OCI-LY3 (cell line): ENCODE data around the gene OTX1.

ENCODE experiments used
- H2AFZ ChIP-seq: fragments of 200-600, 300-600 bp; shearing (Covaris generic); 2 replicates; pipeline ENCODE4 v1.6.0; 2014; ENCODE audit warnings: antibody characterized with exemption, low read depth, low read length
- H3K27ac ChIP-seq: fragments of 200-600, 300-600 bp; sonication (generic); 2 replicates; pipeline ENCODE4 v1.5.1; 2014; ENCODE audit warnings: mild to moderate bottlenecking, low read length, moderate library complexity, mixed read lengths
- H3K27me3 ChIP-seq: fragments of 200-600, 300-600 bp; sonication (generic); 2 replicates; pipeline ENCODE4 v1.6.1; 2014; ENCODE audit warnings: low read depth, low read length, mixed read lengths
- H3K36me3 ChIP-seq: fragments of 200-600, 300-600 bp; sonication (generic); replicated peaks from 2 replicates; pipeline ENCODE3; 2014; ENCODE audit warnings: low read depth, low read length, mixed read lengths
- H3K4me1 ChIP-seq: fragments of 300-600, 200-600 bp; sonication (generic); 2 replicates; pipeline ENCODE4 v1.6.1; 2014; ENCODE audit warnings: low read length, mixed read lengths
- H3K4me2 ChIP-seq: fragments of 200-600, 300-600 bp; sonication (generic); 2 replicates; pipeline ENCODE4 v1.6.1; 2014; ENCODE audit warnings: low read length, mixed read lengths
- H3K4me3 ChIP-seq: fragments of 300-600, 200-600 bp; sonication (generic); 2 replicates; pipeline ENCODE4 v1.5.1; 2014; ENCODE audit warnings: antibody characterized with exemption, mild to moderate bottlenecking, low read length, moderate library complexity
- H3K79me2 ChIP-seq: fragments of 300-600, 200-600 bp; shearing (Covaris generic); 2 replicates; pipeline ENCODE4 v1.6.1; 2014; ENCODE audit warnings: mild to moderate bottlenecking, low read length, mixed read lengths
- H3K9ac ChIP-seq: fragments of 300-600, 200-600 bp; shearing (Covaris generic); 2 replicates; pipeline ENCODE4 v1.6.0; 2014; ENCODE audit warnings: mild to moderate bottlenecking, low read length, moderate library complexity
- H3K9me3 ChIP-seq: fragments of 200-600, 300-600 bp; shearing (Covaris generic); 2 replicates; pipeline ENCODE4 v1.6.1; 2014; ENCODE audit warnings: low read length, mixed read lengths; ENCODE audit not compliant: insufficient read depth
- H4K20me1 ChIP-seq: fragments of 200-600, 300-600 bp; sonication (generic); 2 replicates; pipeline ENCODE4 v1.6.1; 2016; ENCODE audit warnings: low read length, mixed read lengths; ENCODE audit not compliant: insufficient read depth
- CTCF ChIP-seq: fragments of 200-600, 300-600 bp; sonication (generic); IDR thresholded peaks from 2 replicates; pipeline ENCODE4 v1.5.1; 2014; ENCODE audit warnings: antibody characterized with exemption, low read length, low read depth
- EZH2phosphoT487 ChIP-seq: fragments of 200-600 bp; shearing (Covaris generic); IDR thresholded peaks from 2 replicates; pipeline ENCODE4 v1.6.1; 2018; ENCODE audit warnings: antibody characterized with exemption, mixed run types, low read depth

The OTX1 gene

GRCh38 chr2:63096491-63096890 is 45.9 kb downstream of the OTX1 start:
- no peaks in the 10 kb centered on the region for H3K9me3 ChIP-seq
- H3K4me1 ChIP-seq: no peaks in the 10 kb centered on the region
- no peaks in the 10 kb centered on the region for H3K79me2 ChIP-seq
- H2AFZ ChIP-seq: no peak overlapping the region
- H4K20me1 ChIP-seq: no peaks in the 10 kb centered on the region
- no peak overlapping the region for H3K27ac ChIP-seq
- H3K4me3 ChIP-seq: no peak overlapping the region
- no peaks in the 10 kb centered on the region for H3K27me3 ChIP-seq
- no peak overlapping the region for H3K9ac ChIP-seq
- no peak for TF ChIP-seq CTCF
- TF ChIP-seq EZH2phosphoT487: no peak
- H3K4me2 ChIP-seq: no peak overlapping the region
- no peaks in the 10 kb centered on the region for H3K36me3 ChIP-seq

- Histone ChIP-seq H3K36me3 (no peaks in the 10 kb centered on the region), H3K27ac (no peak overlapping the region), H3K9ac (no peak overlapping the region), H3K4me3 (no peak overlapping the region), H4K20me1 (no peaks in the 10 kb centered on the region), H2AFZ (no peak overlapping the region), H3K9me3 (no peaks in the 10 kb centered on the region), H3K4me1 (no peaks in the 10 kb centered on the region), H3K79me2 (no peaks in the 10 kb centered on the region), H3K27me3 (no peaks in the 10 kb centered on the region), H3K4me2 (no peak overlapping the region)
- TF ChIP-seq EZH2phosphoT487 (no peak), CTCF (no peak)
Measured at GRCh38 chr2:63099032-63099431, 48.4 kb downstream of the OTX1 start.

DNA sequence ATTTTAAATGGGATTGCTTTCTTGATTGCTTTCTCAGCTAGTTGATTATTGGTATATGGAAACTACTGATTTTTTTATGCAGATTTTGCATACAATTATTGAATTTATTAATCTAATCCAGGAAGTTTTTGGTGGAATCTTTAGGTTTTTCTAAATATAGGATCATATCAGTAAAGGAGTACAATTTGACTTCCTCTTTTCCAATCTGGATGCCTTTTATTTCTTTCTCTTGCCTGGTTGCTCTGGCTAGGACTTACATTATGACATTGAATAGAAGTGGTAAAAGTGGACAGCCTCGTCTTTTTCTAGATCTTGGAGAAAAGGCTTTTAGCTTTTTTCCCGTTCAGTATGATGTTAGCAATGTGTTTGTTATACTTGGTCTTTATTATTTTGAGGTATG is 51.3 kb downstream of the OTX1 start:
- H3K79me2 ChIP-seq: no peaks in the 10 kb centered on the region

DNA sequence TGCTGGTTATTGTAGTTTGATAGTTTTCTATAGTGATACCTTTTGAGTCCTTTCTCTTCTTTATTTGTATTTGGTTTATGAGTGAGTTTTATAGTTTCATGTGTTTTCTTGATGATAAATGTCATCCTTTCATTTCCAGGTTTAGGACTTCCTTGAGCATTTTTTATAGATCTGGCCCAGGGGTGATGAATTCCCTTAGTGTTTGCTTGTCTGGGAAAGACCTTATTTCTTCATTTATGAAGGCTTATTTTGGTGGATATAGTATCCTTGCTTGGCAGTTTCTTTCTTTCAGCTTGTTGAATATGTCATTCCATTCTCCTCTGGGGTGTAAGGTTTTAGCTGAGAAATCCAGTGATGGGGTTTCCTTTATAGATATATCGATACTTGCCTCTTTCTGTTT is 53.9 kb downstream of the OTX1 start:
- no peak overlapping the region for H3K27ac ChIP-seq

More for the DNA sequence above, 51.3 kb downstream of the OTX1 start:
- Histone ChIP-seq H3K36me3 (no peaks in the 10 kb centered on the region), H3K9ac (no peak overlapping the region), H3K4me3 (no peak overlapping the region), H3K27ac (no peak overlapping the region), H3K9me3 (0 out of 2 replicates have a peak, but pooled peaks cover 7% of the 10 kb centered on the region), H3K27me3 (no peaks in the 10 kb centered on the region), H4K20me1 (no peaks in the 10 kb centered on the region), H3K4me1 (no peaks in the 10 kb centered on the region), H2AFZ (no peak overlapping the region), H3K4me2 (no peak overlapping the region)
- TF ChIP-seq CTCF (no peak), EZH2phosphoT487 (no peak)

More for the DNA sequence above, 53.9 kb downstream of the OTX1 start:
- 0 out of 2 replicates have a peak, but pooled peaks cover 7% of the 10 kb centered on the region for H3K9me3 ChIP-seq
- H3K9ac ChIP-seq: no peak overlapping the region
- H3K27me3 ChIP-seq: no peaks in the 10 kb centered on the region
- no peaks in the 10 kb centered on the region for H3K4me1 ChIP-seq
- no peaks in the 10 kb centered on the region for H4K20me1 ChIP-seq
- H3K4me2 ChIP-seq: no peak overlapping the region
- no peaks in the 10 kb centered on the region for H3K36me3 ChIP-seq
- TF ChIP-seq CTCF (no peak), EZH2phosphoT487 (no peak)
- H3K4me3 ChIP-seq: no peak overlapping the region
- no peak overlapping the region for H2AFZ ChIP-seq
- H3K79me2 ChIP-seq: no peaks in the 10 kb centered on the region
